ENCODE data around the gene DGKD. TPM values are rescaled to one million over a fixed set of nuclear protein-coding genes. Genes with fewer than 3 reads are reported as not detected.

The DGKD gene
- total and polyA plus RNA-seq, 2 donors from 2014 or later = 2.6 to 32.3 TPM

DNA sequence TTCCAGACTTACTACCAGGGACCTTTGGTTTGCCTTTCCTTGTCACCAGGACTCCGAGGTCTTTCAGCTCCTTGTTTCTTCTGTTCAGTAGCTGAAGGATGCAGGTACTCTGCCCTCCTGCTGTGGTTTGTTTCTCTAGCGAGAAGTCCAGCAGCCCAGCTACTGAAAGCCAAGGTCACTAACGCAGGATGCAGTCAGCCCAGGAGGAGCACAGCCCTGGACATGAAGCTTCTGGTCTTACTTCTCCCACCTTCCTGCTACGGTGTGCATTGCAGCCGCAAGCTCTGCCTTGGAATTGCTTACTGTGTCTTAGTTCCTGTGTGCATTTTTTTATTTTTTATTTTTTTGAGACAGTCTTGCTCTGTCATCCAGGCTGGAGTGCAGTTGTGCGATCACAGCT, 62.4 kb downstream of the DGKD start:
- Histone ChIP-seq H3K36me3 (ENCODE audit: control insufficient read depth in 2 of 3, insufficient read depth in 3 of 3, low read length in 3 of 3) (no peaks in the 10 kb centered on the region), H3K27ac (ENCODE audit: low read depth in 2 of 2, low read length in 2 of 2) (no peak overlapping the region), H3K4me1 (ENCODE audit: control insufficient read depth in 2 of 3, insufficient read depth in 2 of 3, low read depth in 1 of 3, low read length in 3 of 3) (peaks cover 0 to 18% (median 17%) of the 10 kb centered on the region in 3 donors), H3K9ac (ENCODE audit: low read length in 3 of 3) (no peak overlapping the region), H3K27me3 (ENCODE audit: control insufficient read depth, insufficient read depth, low read length) (no peaks in the 10 kb centered on the region), H3K4me3 (ENCODE audit: low read length in 3 of 3) (no peak overlapping the region), H3K9me3 (ENCODE audit: control insufficient read depth in 2 of 3, insufficient read depth in 1 of 3, low read length in 3 of 3) (peaks cover 0 to 3% (median 0%) of the 10 kb centered on the region in 3 donors)
- DNase-seq (no peak), FAIRE-seq (no peak)
- intact Hi-C loops (cut with DNase I) = no loop called here
- TF ChIP-seq, protein P1, sequence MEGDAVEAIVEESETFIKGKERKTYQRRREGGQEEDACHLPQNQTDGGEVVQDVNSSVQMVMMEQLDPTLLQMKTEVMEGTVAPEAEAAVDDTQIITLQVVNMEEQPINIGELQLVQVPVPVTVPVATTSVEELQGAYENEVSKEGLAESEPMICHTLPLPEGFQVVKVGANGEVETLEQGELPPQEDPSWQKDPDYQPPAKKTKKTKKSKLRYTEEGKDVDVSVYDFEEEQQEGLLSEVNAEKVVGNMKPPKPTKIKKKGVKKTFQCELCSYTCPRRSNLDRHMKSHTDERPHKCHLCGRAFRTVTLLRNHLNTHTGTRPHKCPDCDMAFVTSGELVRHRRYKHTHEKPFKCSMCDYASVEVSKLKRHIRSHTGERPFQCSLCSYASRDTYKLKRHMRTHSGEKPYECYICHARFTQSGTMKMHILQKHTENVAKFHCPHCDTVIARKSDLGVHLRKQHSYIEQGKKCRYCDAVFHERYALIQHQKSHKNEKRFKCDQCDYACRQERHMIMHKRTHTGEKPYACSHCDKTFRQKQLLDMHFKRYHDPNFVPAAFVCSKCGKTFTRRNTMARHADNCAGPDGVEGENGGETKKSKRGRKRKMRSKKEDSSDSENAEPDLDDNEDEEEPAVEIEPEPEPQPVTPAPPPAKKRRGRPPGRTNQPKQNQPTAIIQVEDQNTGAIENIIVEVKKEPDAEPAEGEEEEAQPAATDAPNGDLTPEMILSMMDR (IDR thresholded peaks at IDR 0.05; ENCODE audit: borderline replicate concordance, extremely low read depth, insufficient read depth) = no peak

- peaks cover 0 to 3% (median 0%) of the 10 kb centered on the region in 3 donors for H3K9me3 ChIP-seq (ENCODE audit: control insufficient read depth in 2 of 3, insufficient read depth in 1 of 3, low read length in 3 of 3)
- FAIRE-seq (no peak), DNase-seq (no peak)
- H3K27me3 ChIP-seq (ENCODE audit: control insufficient read depth, insufficient read depth, low read length) = no peaks in the 10 kb centered on the region
- TF ChIP-seq, protein P1 (IDR thresholded peaks at IDR 0.05; ENCODE audit: borderline replicate concordance, extremely low read depth, insufficient read depth) = no peak
- no peak overlapping the region for H3K27ac ChIP-seq (ENCODE audit: low read depth in 2 of 2, low read length in 2 of 2)
- H3K4me1 ChIP-seq (ENCODE audit: control insufficient read depth in 2 of 3, insufficient read depth in 2 of 3, low read depth in 1 of 3, low read length in 3 of 3) = peaks cover 0 to 18% (median 17%) of the 10 kb centered on the region in 3 donors
- H3K9ac ChIP-seq (ENCODE audit: low read length in 3 of 3) = no peak overlapping the region
- H3K36me3 ChIP-seq (ENCODE audit: control insufficient read depth in 2 of 3, insufficient read depth in 3 of 3, low read length in 3 of 3) = no peaks in the 10 kb centered on the region
- intact Hi-C loops (cut with DNase I) = no loop called here
- H3K4me3 ChIP-seq (ENCODE audit: low read length in 3 of 3) = no peak overlapping the region
These were observed 63.0 kb downstream of the DGKD start for GRCh38 chr2:233417282-233417681.

- Histone ChIP-seq H3K27me3 (ENCODE audit: control insufficient read depth, insufficient read depth, low read length) (no peaks in the 10 kb centered on the region), H3K9ac (ENCODE audit: low read length in 3 of 3) (no peak overlapping the region), H3K27ac (ENCODE audit: low read depth in 2 of 2, low read length in 2 of 2) (no peak overlapping the region), H3K4me3 (ENCODE audit: low read length in 3 of 3) (no peak overlapping the region), H3K9me3 (ENCODE audit: control insufficient read depth in 2 of 3, insufficient read depth in 1 of 3, low read length in 3 of 3) (no peaks in the 10 kb centered on the region), H3K4me1 (ENCODE audit: control insufficient read depth in 2 of 3, insufficient read depth in 2 of 3, low read depth in 1 of 3, low read length in 3 of 3) (peaks cover 0 to 18% (median 17%) of the 10 kb centered on the region in 3 donors), H3K36me3 (ENCODE audit: control insufficient read depth in 2 of 3, insufficient read depth in 3 of 3, low read length in 3 of 3) (no peaks in the 10 kb centered on the region)
- intact Hi-C loops (cut with DNase I) = no loop called here
- TF ChIP-seq, protein P1 (IDR thresholded peaks at IDR 0.05; ENCODE audit: borderline replicate concordance, extremely low read depth, insufficient read depth) = no peak
- FAIRE-seq = no peak
- no peak for DNase-seq
These were observed 63.9 kb downstream of the DGKD start for GRCh38 chr2:233418052-233418760.

Measured in kidney (tissue), 14 donors.